Uterus (tissue), 2 donors: ENCODE results near the gene DMKN.

Experiments
- POLR2A ChIP-seq, 2 donors: fragments of 450-650 bp; IDR thresholded peaks; one replicate each; pipeline ENCODE4 v1.6.1; 2016; ENCODE audit warnings: antibody characterized with exemption in 2 of 2, mild to moderate bottlenecking in 1 of 2, moderate library complexity in 1 of 2
- TF ChIP-seq, protein P1 (sequence below), 4 experiments: fragments of 200-600 bp in 2 of 4; fragments of 450-650 bp in 2 of 4; sonication (generic) in 2 of 4; IDR thresholded peaks; one replicate each; pipeline ENCODE4 v1.5.1; 2016 to 2019; ENCODE audit warnings: antibody characterized with exemption in 4 of 4, mild to moderate bottlenecking in 2 of 4, moderate library complexity in 1 of 4

DNA sequence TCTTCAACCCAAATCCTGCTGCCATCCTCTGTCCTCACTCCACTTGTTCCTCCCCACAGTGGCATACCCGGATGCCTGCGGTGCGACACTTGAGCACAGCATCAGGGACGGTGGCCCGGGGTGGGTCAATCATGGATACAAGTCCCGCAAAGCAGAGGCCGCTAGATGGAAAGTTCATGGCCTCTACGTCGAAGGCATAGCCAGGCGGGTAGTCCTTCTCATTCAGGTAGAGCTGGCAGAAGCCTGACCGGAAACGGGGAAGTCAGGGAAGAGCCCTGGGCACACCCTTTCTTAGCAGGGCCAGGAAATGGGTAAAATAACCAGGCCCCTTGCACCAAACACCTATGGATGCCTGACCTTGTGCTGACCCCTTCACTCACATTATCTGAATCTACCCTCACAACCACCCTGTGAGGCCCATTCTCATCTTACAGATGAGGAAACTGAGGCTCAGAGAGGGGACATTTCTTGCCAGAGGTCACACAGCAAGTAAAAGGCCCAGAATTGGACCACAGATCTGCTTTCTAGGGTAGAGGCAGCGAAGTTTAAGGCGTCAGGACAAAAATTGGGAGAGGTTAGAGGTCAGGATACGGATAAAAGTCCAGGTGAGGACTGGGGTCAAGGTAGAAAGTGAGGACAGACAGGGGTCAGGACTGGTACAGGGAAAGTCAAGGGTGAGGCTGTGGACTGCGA is 43.5 kb upstream of the DMKN start:
- TF ChIP-seq, protein P1, sequence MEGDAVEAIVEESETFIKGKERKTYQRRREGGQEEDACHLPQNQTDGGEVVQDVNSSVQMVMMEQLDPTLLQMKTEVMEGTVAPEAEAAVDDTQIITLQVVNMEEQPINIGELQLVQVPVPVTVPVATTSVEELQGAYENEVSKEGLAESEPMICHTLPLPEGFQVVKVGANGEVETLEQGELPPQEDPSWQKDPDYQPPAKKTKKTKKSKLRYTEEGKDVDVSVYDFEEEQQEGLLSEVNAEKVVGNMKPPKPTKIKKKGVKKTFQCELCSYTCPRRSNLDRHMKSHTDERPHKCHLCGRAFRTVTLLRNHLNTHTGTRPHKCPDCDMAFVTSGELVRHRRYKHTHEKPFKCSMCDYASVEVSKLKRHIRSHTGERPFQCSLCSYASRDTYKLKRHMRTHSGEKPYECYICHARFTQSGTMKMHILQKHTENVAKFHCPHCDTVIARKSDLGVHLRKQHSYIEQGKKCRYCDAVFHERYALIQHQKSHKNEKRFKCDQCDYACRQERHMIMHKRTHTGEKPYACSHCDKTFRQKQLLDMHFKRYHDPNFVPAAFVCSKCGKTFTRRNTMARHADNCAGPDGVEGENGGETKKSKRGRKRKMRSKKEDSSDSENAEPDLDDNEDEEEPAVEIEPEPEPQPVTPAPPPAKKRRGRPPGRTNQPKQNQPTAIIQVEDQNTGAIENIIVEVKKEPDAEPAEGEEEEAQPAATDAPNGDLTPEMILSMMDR (IDR thresholded peaks at IDR 0.05), result no peak
- no peak for TF ChIP-seq POLR2A (IDR thresholded peaks at IDR 0.05)
